ENCODE measurements around the gene DROSHA. TPM values are rescaled to one million over a fixed set of nuclear protein-coding genes. Genes with fewer than 3 reads are reported as not detected.

Gene DROSHA
- total and polyA plus RNA-seq, 2 of the 4 experiments (the other 2 are of a cell fraction) = 36.4 to 36.5 TPM

DNA sequence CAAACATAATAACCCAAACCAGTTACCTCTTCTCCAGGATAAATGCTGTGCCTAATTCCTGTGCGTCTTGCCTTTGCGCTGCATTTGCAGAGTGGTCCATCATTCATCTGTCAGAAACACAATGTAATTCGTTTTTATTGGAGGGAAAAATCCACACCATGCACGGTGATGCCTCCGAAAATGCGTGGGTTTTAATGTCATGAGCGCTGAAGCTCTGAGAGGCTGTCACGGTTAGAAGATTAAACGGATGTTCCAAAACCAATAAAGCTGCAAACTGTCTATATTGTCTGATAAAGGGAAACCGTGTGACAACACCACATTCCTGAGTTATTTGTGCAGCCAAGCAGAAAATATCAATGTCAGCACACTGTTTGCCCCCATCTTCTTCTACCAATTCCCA lies 27.4 kb downstream of the DROSHA start:
- Histone ChIP-seq H2AFZ (replicated peaks; ENCODE audit: low read length, poor library complexity) (no peak overlapping the region), H3K23ac (ENCODE audit: low read depth, low read length) (no peak overlapping the region), H4K91ac (ENCODE audit: insufficient read depth, low read depth, low read length) (no peak overlapping the region), H4K20me1 (ENCODE audit: insufficient read depth, low read length) (no peaks in the 10 kb centered on the region), H3K9me3 (ENCODE audit: control insufficient read depth, insufficient read depth, low read length) (no peaks in the 10 kb centered on the region), H3K36me3 (ENCODE audit: control insufficient read depth, insufficient read depth, low read length) (peaks cover 51% of the 10 kb centered on the region), H2AK5ac (ENCODE audit: low read depth, low read length) (no peak overlapping the region), H2BK5ac (ENCODE audit: low read depth, low read length, poor library complexity, severe bottlenecking) (no peak overlapping the region), H4K8ac (ENCODE audit: low read depth in 2 of 2, low read length in 2 of 2) (no peak overlapping the region), H4K5ac (ENCODE audit: low read depth, low read length) (no peak overlapping the region), H3K27ac (ENCODE audit: insufficient read depth, low read length) (no peak overlapping the region), H2BK120ac (ENCODE audit: low read depth, low read length) (no peak overlapping the region), H3K4me1 (ENCODE audit: control insufficient read depth, insufficient read depth, low read length) (no peaks in the 10 kb centered on the region), H3K4me2 (ENCODE audit: low read depth, low read length) (no peak overlapping the region), H3K56ac (ENCODE audit: extremely low read depth, insufficient read depth, low read length) (no peak overlapping the region), H3K18ac (ENCODE audit: low read depth, low read length) (no peak overlapping the region), H2BK15ac (ENCODE audit: low read depth, low read length) (no peak overlapping the region), H3K9ac (ENCODE audit: low read depth, low read length) (no peak overlapping the region), H3K4me3 (ENCODE audit: insufficient read depth, low read depth, low read length) (no peak overlapping the region), H3K4ac (ENCODE audit: low read depth, low read length) (no peak overlapping the region), H3K14ac (replicated peaks; ENCODE audit: low read depth, low read length) (no peak overlapping the region), H3K27me3 (ENCODE audit: control insufficient read depth, insufficient read depth, low read length) (no peaks in the 10 kb centered on the region), H3K79me1 (ENCODE audit: low read depth in 1 of 2, low read length in 2 of 2) (peaks cover 0 to 8% of the 10 kb centered on the region in 2 experiments; a peak in 2 of 4 replicates), H2AK9ac (replicated peaks; ENCODE audit: low read depth, low read length, poor library complexity) (no peak overlapping the region), H3K9me1 (ENCODE audit: insufficient read depth, low read length) (peaks cover 9% of the 10 kb centered on the region; the same call in 1 of the 2 replicates), H2BK20ac (ENCODE audit: low read depth, low read length) (no peak overlapping the region)
- WGBS, 2 experiments (ENCODE audit: extremely low coverage in 2 of 2, insufficient read length in 1 of 2) = 96% methylated on average over 9 of the region's 10 CpGs; no CpG with 5 or more reads in 1 of the 2 experiments
- no peak for ATAC-seq (ENCODE audit: low read depth)
- ChIA-PET POLR2A (ENCODE audit: unreplicated experiment) (no interaction called here), CTCF (no interaction called here)
- intact Hi-C loops (cut with micrococcal nuclease) (no loop called here), in situ Hi-C loops (cut with MboI; ENCODE audit: low sequenced_read_pairs) (no loop called here), dilution Hi-C loops (cut with HindIII; ENCODE audit: low sequenced_read_pairs, unreplicated experiment) (no loop called here)
- no TSS peak for BruUV-seq (replicated peaks)
- no peak for DNase-seq
- TF ChIP-seq CHD1 (IDR thresholded peaks at IDR 0.05; ENCODE audit: low read depth, low read length) = no peak
- no peak for TF ChIP-seq USF2 (IDR thresholded peaks at IDR 0.05; ENCODE audit: low read depth, low read length)
- no peak for TF ChIP-seq RCOR1 (IDR thresholded peaks at IDR 0.05; ENCODE audit: insufficient replicate concordance, low read length)
- TF ChIP-seq RAD21 (IDR thresholded peaks at IDR 0.05; ENCODE audit: low read length) = no peak
- TF ChIP-seq MAFK (IDR thresholded peaks at IDR 0.05; ENCODE audit: low read depth, low read length) = no peak
- TF ChIP-seq MAZ (IDR thresholded peaks at IDR 0.05; ENCODE audit: borderline replicate concordance, low read depth, low read length) = no peak
- TF ChIP-seq FOS (IDR thresholded peaks at IDR 0.05; ENCODE audit: low read depth, low read length) = no peak
